GM12878 (cell line): Measurements from ENCODE around the gene TRIM23.

Experiments
- DPF2 ChIP-seq: fragments of 450-650 bp; IDR thresholded peaks from 2 replicates; pipeline ENCODE4 v1.6.1; 2017; ENCODE audit warnings: mild to moderate bottlenecking
- EGR1 ChIP-seq, 2 experiments: IDR thresholded peaks; 1 replicate in 1 of 2; 2 replicates in 1 of 2; pipeline ENCODE4 v1.6.1; 2011 to 2012; ENCODE audit warnings: low read depth in 2 of 2, low read length in 2 of 2, borderline replicate concordance in 1 of 2, mild to moderate bottlenecking in 1 of 2, moderate library complexity in 1 of 2
- JUND ChIP-seq: IDR thresholded peaks from 2 replicates; pipeline ENCODE4 v1.6.1; 2012; ENCODE audit warnings: low read depth, mild to moderate bottlenecking, low read length, improper control_type of control experiment, moderate library complexity
- POLR2A ChIP-seq: IDR thresholded peaks from 2 replicates; pipeline ENCODE4 v1.6.1; 2011; ENCODE audit warnings: low read depth, mild to moderate bottlenecking, low read length
- POLR2AphosphoS2 ChIP-seq: IDR thresholded peaks from 2 replicates; pipeline ENCODE4 v1.6.1; 2011; ENCODE audit warnings: low read depth, mild to moderate bottlenecking, low read length, improper control_type of control experiment, moderate library complexity
- POLR2AphosphoS5 ChIP-seq: IDR thresholded peaks from 2 replicates; pipeline ENCODE4 v1.6.1; 2011; ENCODE audit warnings: mild to moderate bottlenecking, low read length, inconsistent platforms
- RAD21 ChIP-seq: IDR thresholded peaks from 2 replicates; pipeline ENCODE4 v1.6.1; 2011; ENCODE audit warnings: mild to moderate bottlenecking, low read depth, low read length, moderate library complexity; ENCODE audit not compliant: insufficient read depth
- TAF1 ChIP-seq: IDR thresholded peaks from 2 replicates; pipeline ENCODE4 v1.6.1; 2011; ENCODE audit warnings: mild to moderate bottlenecking, low read depth, low read length, borderline replicate concordance
- ZNF274 ChIP-seq: IDR thresholded peaks from one replicate; pipeline ENCODE4 v1.8.0; 2011; ENCODE audit not compliant: insufficient read length, insufficient read depth
- TF ChIP-seq, protein P1 (sequence below): IDR thresholded peaks from 2 replicates; pipeline ENCODE4 v1.6.1; 2012; ENCODE audit warnings: low read depth, low read length, improper control_type of control experiment
- TF ChIP-seq, protein P2 (sequence below): IDR thresholded peaks from 2 replicates; pipeline ENCODE4 v1.6.1; 2012; ENCODE audit warnings: mild to moderate bottlenecking, low read depth, low read length
- TF ChIP-seq, protein P3 (sequence below), 3 experiments: IDR thresholded peaks in 2 of 3; conservative IDR thresholded peaks in 1 of 3; 2 replicates each; pipeline ENCODE4 v1.5.1; 2011; ENCODE audit warnings: low read depth in 3 of 3, low read length in 3 of 3, mild to moderate bottlenecking in 3 of 3, control low read depth in 2 of 3, moderate library complexity in 2 of 3, inconsistent platforms in 1 of 3, mixed read lengths in 1 of 3; ENCODE audit not compliant: control insufficient read depth in 2 of 3, insufficient read depth in 1 of 3; ENCODE audit errors: extremely low read depth in 1 of 3

DNA sequence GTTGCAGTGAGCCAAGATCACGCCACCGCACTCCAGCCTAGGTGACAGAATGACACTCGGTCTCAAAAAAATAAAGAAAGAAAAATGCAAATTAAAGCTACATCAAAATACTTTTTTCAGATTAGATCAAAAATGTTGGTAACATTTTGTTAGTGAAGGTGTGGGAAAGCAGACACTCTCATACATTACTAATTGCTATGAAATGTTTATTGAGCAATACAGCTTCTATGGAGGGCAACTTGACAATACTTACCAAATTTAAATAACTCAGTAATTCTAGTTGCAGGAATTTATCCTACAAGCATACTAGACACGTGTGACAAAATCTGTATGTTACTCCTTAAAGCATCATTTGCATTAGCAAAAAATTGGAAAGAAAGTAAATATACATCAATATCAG lies 4.1 kb downstream of the TRIM23 start:
- TF ChIP-seq, protein P1, sequence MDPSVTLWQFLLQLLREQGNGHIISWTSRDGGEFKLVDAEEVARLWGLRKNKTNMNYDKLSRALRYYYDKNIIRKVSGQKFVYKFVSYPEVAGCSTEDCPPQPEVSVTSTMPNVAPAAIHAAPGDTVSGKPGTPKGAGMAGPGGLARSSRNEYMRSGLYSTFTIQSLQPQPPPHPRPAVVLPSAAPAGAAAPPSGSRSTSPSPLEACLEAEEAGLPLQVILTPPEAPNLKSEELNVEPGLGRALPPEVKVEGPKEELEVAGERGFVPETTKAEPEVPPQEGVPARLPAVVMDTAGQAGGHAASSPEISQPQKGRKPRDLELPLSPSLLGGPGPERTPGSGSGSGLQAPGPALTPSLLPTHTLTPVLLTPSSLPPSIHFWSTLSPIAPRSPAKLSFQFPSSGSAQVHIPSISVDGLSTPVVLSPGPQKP = no peak
- TF ChIP-seq, protein P2, sequence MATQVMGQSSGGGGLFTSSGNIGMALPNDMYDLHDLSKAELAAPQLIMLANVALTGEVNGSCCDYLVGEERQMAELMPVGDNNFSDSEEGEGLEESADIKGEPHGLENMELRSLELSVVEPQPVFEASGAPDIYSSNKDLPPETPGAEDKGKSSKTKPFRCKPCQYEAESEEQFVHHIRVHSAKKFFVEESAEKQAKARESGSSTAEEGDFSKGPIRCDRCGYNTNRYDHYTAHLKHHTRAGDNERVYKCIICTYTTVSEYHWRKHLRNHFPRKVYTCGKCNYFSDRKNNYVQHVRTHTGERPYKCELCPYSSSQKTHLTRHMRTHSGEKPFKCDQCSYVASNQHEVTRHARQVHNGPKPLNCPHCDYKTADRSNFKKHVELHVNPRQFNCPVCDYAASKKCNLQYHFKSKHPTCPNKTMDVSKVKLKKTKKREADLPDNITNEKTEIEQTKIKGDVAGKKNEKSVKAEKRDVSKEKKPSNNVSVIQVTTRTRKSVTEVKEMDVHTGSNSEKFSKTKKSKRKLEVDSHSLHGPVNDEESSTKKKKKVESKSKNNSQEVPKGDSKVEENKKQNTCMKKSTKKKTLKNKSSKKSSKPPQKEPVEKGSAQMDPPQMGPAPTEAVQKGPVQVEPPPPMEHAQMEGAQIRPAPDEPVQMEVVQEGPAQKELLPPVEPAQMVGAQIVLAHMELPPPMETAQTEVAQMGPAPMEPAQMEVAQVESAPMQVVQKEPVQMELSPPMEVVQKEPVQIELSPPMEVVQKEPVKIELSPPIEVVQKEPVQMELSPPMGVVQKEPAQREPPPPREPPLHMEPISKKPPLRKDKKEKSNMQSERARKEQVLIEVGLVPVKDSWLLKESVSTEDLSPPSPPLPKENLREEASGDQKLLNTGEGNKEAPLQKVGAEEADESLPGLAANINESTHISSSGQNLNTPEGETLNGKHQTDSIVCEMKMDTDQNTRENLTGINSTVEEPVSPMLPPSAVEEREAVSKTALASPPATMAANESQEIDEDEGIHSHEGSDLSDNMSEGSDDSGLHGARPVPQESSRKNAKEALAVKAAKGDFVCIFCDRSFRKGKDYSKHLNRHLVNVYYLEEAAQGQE = no peak
- TF ChIP-seq DPF2 = no peak
- TF ChIP-seq JUND = no peak
- no peak for TF ChIP-seq TAF1
- no peak for TF ChIP-seq EGR1 (IDR thresholded peaks at IDR 0.05; ENCODE audit: borderline replicate concordance in 1 of 2, low read depth in 2 of 2, low read length in 2 of 2)
- TF ChIP-seq ZNF274 = no peak
- TF ChIP-seq POLR2A = no peak
- TF ChIP-seq, protein P3, sequence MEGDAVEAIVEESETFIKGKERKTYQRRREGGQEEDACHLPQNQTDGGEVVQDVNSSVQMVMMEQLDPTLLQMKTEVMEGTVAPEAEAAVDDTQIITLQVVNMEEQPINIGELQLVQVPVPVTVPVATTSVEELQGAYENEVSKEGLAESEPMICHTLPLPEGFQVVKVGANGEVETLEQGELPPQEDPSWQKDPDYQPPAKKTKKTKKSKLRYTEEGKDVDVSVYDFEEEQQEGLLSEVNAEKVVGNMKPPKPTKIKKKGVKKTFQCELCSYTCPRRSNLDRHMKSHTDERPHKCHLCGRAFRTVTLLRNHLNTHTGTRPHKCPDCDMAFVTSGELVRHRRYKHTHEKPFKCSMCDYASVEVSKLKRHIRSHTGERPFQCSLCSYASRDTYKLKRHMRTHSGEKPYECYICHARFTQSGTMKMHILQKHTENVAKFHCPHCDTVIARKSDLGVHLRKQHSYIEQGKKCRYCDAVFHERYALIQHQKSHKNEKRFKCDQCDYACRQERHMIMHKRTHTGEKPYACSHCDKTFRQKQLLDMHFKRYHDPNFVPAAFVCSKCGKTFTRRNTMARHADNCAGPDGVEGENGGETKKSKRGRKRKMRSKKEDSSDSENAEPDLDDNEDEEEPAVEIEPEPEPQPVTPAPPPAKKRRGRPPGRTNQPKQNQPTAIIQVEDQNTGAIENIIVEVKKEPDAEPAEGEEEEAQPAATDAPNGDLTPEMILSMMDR (IDR thresholded peaks at IDR 0.05 in 2 of 3, conservative IDR thresholded peaks at IDR 0.05 in 1 of 3; ENCODE audit: control insufficient read depth in 2 of 3, extremely low read depth in 1 of 3, insufficient read depth in 1 of 3, low read depth in 3 of 3, low read length in 3 of 3) = no peak
- no peak for TF ChIP-seq POLR2AphosphoS5
- no peak for TF ChIP-seq RAD21
- no peak for TF ChIP-seq POLR2AphosphoS2
